GM19043 (cell line): ENCODE results near the gene EEF1A2.
"Not testable (repeated sequence)": the region's sequence is repeated elsewhere in the genome, so short reads cannot be mapped to it uniquely, and the experiment has no call there.

Source experiments
- ATAC-seq: cut with Tn5 transposase; IDR thresholded peaks from one replicate; pipeline ENCODE4 v1.9.1; 2021; ENCODE audit warnings: low read depth; ENCODE audit not compliant: unreplicated experiment

Gene EEF1A2

DNA sequence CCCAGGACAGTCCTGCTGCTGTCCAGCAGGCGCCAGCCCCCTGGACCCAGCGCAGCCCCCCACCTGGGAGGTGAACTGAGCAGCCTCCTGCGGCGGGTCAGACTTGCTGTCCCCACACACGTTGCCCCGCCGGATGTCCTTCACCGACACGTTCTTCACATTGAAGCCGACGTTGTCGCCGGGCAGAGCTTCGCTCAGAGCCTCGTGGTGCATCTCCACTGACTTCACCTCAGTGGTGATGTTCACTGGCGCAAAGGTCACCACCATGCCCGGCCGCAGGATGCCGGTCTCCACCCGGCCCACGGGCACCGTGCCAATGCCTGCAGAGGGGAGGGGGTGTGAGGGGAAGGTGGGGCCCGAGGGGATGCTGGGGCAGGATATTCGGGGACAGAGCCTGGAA lies 8.5 kb downstream of the EEF1A2 start:
- ATAC-seq: no peak

DNA sequence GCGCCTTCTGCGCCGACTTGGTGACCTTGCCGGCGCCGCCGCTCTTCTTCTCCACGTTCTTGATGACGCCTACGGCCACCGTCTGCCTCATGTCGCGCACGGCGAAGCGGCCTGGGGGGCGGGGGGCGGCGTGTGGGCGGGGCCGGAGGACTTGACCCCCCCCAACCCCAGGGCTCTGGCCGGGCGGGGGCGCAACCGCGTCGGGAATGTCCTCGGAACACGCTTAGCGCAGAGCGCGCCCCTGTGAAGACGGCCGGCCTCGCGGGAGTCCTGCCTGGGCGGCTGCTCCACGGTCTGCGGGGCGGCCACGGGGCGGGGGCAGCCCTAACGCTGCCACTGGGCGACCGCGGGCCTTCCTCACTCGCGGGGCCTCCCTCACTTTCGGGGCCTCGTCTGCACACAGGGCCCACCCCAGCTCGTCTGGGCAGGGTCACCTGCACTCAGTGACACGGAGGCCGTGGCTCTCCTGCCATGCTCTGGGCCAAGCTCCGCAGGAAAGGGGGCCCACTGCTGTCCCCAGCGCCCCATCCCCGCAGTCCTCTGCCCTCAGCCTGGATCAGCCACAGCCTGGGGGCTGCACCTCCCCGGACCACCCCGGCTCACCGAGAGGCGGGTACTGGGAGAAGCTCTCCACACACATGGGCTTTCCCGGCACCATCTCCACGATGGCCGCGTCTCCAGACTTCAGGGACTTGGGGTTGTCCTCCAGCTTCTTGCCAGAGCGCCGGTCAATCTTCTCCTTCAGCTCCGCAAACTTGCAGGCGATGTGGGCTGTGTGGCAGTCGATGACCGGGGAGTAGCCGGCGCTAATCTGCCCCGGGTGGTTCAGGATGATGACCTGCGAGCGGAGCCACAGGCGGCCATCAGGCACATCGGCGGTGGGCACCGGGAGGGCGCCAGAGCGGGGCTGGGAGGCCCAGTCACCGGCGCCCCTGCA lies 10.3 kb downstream of the EEF1A2 start:
- no peak for ATAC-seq

DNA sequence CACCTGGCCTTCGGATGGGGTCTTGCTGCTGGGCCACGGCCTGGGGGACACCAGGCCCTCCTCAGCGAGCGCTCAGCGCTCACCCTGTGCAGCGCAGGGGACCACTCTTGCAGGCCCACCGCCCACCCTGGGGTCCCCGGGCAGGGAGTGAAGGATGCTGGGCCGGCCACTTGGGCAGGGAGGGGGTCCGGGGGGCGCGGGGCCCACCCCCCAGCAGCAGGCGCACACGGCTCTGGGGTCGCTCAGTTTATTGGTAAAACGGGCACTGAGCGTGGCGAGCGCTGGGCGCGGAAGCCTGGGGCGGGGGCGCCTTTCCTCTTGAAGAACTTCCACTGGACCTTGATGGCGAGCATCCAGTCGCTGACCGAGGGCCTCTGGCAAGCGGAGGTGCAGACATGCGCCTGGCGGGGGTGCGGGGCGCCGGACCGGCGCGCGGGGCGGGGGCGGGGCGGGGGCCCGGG lies 11.1 kb downstream of the EEF1A2 start:
- no peak for ATAC-seq

DNA sequence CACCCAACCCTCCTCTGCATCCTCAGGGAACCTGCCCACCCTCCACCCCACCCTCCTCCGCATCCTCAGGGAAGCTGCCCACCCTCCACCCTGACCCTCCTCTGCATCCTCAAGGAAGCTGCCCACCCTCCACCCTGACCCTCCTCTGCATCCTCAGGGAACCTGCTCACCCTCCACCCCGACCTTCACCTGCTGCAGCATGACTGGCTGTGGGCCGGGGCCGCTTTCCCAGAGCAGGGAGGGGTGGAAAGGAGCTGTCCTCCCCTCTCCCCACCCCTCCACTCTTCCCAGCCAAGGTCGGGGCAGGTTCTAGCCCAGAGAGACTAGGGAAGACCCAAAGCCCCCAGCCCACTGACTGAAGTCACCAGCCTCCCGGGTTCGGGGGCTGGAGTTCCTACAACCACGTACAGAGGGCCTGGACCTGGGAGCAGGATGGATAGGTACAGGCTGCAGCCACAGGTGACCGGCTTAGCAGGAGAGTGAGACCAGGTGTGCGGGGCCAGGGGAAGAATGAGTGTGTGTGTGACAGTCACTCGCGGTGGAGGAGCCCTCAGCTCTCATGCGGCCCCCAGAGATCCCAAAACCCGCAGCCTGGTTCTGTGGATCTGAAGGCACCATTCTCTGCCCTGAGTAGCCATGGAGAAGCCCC lies 11.6 kb downstream of the EEF1A2 start:
- ATAC-seq: no peak

DNA sequence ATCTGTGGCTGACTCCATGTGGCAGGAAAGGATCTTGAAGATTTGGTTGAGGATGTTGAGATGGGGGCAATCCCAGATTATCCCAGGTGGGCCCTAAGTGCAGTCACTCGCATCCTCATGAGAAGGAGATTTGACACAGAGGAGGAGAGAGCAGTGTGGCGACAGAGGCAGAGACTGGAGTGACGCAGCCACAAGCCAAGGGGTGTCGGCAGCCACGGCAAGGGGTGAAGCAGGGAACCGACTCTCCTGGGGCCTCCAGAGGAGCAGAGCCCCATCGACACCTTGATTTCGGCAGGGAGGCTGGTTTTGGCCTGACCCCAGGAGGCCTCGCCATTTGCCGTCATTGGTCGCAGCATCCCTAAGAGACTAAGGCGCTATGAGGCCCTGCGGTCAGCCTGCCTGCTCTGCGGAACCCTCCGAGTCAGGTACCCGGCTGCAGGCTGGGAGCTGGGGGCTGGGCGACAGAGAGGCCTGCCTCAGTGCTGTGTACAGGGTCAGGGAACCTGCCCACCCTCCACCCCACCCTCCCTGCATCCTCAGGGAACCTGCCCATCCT lies 12.5 kb downstream of the EEF1A2 start:
- no peak for ATAC-seq

DNA sequence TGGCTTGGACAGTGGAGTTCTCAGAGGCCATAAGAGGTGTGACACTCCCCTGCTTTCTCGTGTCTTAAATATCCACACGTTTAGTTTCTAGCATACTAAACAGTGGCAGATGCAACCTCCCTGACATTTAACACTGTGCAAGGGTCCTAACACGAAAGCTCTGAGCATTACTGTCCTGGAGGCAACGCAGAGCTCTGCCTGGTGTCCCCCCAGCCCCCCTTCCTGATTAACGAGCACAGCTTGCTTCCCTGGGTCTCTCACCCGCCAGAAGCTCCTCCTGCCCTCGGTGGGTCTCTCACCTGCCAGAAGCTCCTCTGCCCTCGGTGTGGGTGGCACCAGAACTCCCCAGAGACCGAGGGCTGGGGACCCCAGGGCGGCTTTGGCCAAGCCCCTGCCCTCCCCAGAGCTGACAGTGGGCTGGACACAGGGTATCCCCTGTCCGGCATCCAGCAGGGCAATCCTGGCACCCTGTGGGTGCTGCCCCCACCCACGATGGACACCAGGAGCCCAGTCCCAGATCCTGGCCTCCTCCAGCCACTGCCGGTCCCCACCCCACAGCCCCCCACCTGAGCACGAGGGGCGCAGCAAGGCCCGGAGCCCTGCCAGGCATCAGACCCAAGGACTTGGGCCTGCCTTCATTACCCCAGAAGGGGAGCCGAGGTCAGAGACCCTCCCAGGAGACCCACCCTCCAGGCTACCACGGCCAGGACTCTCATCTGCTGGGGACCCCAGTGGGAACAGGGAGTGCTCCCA lies 14.1 kb downstream of the EEF1A2 start:
- no peak for ATAC-seq

DNA sequence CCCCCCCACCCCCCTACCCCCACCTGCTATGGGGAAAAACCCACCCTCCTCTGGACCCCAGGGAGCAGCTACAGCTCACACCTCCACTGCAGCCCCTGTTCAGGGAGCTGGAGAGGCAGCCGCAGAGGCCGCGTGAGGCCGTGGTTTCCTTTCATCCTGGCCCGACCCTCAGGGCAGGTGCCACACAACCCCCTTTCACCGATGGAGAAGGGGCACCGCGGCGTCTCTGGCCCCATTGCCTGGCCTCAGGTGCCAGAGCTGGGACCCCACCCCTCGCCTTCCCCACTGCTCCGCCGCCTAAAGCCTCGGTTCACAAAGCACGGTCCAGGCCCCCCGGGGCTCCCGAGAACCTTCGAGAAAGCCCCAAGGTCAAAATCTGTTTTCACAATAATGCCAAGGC lies 14.6 kb downstream of the EEF1A2 start:
- ATAC-seq: no peak

DNA sequence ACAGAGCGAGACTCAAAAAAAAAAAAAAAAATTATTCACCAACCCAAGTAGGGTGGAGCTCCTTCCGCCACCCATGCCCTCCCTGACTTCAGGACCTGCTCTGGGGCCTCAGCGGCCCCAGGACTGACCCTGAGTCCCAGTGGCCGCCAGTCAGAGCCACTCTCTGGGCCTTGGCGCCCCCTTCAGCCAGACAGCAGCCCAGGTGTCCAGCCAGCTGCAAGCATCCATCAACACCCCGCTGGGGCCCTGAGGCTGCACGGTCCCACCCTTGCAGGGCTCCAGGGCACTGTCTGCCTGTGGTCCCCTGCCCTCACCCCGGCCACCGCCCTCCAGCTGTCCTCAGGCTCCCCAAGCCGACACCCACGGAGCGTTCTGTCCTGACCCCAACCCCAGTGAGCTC lies 15.0 kb downstream of the EEF1A2 start:
- no peak for ATAC-seq

DNA sequence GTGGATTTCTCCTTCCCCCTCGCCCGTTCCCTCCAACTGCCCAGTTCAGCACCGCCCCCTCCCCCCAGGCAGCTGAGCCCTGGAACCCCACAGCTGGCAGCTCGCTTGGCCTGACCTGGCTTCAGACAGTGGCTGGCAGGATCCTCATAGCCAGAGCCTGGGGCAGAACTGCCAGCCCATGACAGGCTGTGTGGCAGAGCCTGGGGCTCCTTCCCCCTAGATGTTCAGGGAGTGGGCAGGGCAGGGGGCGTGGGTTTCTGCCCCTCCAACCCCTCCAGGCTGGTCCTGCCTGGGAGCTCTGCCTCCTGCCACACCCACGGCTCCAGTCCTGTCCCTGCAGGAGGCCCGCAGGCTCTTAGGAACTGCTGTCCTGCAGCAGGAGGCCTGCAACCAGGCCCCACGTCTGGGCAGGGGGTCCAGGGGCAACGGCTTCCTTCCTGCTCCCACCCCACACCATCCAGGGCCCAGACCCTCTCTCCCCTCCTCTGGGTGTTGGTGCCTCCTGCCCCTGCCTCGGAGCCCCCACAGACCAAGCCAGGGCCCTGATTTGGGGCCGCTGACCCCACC lies 16.8 kb downstream of the EEF1A2 start:
- no peak for ATAC-seq

DNA sequence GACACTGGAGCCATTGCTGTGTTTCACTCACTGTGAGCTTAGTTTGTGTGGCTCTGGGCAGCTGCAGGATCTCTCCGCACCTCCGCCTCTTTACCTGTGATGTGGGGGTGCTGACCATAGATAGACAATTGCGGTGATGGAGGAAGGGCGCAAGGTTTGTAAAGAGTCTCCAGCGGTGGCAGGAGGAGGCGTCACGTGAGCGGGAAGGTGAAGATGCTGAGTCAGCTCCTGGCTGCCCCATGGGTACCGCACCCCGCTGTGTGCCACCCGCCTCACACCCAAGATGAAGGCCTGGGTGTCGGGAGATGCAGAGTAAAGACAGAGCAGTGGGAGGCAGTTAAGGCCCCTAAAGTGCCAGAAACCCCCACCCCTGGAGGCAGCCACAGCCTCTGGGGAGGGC lies 17.4 kb downstream of the EEF1A2 start:
- no peak for ATAC-seq

DNA sequence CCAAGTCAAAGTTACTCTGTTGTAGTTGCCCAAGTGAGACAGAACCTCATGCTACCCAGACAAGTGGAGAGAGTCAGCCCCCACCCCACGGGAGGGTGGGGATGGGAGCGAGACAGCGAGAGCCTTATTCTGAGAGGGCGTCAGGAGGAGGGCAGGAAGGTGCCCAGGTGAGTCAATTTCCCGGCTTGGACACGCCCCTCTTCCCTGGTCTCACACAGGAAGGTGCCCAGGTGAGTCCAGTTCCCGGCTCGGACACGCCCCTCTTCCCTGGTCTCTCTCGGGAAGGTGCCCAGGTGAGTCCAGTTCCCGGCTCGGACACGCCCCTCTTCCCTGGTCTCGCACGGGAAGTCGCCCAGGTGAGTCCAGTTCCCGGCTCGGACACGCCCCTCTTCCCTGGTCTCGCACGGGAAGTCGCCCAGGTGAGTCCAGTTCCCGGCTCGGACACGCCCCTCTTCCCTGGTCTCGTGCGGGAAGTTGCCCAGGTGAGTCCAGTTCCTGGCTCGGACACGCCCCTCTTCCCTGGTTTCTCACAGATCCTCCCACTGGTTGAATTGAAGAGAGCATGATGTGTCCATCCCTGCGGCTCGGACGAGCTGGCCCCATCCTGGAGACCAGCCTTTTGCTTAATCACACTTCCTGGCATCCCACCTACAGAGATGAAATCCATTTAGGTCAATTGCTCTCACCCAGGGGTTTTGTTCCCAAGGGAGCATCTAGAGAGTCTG lies 19.0 kb downstream of the EEF1A2 start:
- ATAC-seq: not testable (repeated sequence)

DNA sequence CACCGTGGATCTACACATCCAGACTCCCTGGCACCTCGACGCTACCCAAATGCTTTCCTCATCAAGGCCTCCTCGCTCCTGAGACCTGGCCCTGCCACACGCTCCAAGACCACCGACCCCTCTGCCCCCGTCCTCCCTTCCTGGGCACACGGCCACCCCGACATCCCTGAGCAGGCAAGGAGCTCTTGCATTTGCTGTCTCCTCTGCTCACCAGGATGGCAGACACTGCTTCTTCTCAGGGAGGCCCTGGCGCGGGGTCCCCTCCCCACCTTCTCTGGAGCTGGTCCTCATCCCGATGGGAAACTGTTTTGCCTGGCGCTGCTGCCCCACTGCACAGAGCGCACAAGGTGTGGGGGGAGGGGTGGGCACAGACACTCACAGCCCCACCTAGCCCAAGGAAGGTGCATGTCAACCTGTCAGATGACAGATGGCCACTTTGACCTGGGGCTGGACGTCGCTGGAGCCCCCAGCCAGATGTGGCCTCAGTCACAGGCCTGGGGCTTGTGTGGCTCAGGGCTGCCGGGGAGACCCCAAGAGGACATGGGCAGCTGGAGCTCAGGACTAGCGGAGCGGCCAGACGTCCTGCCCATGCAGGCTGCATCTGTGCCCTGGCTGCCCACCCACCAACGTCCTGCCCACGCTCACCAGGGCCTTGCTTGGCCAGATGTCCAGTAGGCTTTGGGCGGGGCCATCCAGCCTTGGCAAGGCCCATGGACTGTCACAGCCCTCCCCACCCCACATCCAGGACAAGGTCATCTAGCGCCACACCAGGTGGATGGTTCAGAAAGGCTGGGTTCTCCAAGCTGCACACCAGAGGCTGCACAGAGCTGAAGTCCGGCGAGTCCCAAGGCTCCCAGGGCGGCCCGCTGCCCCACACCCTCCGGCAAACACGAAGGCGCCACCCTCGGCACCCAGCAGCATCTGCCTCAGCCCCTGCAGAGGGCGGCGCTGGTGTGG lies 20.3 kb downstream of the EEF1A2 start:
- no peak for ATAC-seq

DNA sequence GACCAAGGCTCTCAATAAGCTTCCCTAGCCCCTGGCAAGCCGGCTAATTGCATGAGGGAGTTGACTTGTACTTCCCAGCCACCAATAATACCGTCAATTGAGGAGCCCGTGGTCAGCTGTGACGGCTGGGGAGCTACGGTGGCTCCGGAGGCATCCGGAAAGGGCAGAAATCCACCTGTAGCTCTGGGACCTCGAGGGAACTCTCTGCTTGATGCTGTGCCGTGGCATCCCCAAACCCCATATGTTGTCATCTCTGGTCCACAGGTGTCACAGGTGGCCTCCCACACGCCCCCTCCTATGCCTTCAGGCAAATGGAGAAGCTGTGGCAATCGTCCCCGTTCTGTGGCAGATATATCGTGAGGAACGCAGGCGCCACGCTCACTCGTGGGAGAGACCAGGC lies 20.9 kb downstream of the EEF1A2 start:
- ATAC-seq: no peak

DNA sequence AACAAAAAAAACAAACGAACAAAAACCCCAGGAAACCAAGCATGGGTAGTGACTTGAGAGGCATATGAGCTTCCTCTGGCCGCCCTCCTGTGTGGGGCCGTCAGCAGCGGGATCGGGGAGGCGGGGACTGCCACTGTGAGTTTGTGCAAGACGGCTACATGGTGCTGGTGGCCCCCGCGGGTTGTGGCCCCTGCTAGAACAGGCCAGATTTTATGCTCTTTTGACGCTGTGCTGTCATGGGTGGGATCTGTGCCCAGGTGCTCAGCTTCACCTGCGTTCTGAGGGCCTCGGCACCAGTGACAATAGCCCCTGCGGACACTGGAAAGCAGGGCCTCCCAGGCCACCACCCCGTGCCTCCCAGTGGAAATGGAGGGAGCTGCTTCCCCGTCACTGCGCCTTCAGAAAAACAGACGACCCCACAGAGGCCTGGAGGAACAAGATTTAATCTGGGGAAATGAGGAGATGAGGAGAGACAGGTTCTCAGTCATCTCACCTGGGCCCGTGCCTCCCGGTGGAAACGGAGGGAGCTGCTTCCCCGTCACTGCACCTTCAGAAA lies 21.7 kb downstream of the EEF1A2 start:
- ATAC-seq: no peak

DNA sequence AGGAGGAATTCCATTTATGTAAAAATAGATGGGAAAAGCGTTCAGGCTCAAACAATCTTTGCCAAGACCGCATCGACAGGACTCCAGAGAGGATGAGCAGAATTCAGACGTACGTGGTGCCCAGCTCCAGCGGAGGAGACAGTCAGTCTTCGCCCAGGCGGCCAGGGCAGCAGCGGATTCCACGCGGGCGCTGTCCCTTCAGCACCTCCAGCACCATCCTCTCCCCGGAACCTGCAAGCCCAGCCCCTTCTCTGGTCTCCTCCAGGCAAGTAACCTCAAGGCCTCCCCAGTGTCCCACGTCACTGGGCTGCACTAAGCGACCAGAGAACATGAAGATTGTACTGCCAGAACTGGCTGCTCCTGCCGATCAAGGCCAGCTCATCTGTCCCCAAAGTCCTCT lies 23.7 kb downstream of the EEF1A2 start:
- no peak for ATAC-seq

DNA sequence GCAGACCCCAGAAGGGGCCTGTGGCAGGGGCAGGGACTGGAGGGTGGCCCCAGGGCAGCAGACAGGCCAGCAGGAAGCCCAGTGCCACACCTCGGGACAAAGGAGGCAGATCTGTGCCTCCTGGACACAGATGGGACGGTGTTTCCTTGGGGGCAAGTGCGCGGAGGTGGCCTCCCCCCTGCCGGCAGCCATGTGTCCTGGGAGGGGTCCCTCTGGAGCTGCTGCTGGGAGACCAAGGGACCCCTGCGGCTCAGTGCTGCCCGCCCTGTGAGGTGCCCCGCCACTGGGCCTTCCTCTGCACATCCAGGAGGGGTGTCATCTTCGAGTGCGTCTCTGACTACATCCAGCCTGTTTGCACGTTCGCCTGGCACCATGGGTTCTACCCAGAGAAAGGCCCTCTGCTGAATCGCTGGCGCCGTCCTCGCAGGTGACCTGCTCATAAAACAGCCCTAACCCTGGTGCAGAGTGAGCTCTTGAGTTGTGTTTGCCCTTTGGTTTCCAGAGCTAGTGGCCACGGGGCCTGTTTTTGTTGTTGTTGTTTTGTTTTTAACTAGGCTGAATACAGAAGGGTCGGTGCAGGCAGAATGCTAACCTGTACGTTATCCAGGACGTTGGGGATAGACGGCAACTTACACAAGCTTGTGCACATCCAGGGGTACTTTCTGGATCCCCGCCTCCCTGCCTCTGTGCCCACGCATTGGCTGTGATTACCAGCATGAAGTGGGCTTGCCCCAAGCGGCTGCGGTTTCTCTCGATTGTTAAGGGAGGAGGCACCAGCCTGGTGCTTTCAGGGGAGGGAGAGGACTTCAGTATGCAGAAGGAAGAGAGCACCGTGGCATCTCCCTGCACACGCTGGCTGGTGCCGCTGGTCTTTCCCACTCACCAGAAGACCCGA lies 25.1 kb downstream of the EEF1A2 start:
- ATAC-seq: no peak

DNA sequence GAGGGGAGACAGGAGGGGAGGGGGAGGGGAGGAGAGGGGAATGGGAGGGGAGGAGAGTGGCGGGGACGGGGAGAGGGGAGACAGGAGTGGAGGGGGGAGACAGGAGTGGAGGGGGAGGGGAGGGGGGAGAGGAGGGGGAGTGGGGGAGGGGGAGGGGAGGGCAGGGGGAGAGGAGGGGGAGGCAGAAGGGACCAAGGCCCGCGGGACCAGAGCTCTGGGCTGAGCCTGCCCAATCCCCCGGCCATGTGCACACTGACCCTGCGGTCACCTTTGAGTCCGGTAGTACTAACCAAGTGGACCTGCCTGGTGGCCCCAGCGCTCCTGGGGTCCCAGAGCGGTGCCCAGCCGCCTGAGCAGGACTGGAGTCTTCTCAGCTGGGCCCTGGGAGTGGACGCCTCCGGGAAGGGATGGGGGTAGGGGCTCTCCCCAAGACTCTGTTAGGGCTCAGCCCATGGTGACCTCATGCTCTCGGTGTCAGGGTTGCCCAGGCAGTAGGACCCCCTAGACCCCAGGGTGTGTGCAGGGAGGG lies 26.0 kb downstream of the EEF1A2 start:
- ATAC-seq: no peak
